Hematopoietic multipotent progenitor cell treated with erythropoietin and hydrocortisone succinate and interleukin-3 and kit ligand, for 17 days (in vitro differentiated cells): Measurements from ENCODE around the gene FMN1.

Experiments
- DNase-seq: peaks from one replicate; pipeline ENCODE4 v3.0.0-alpha.2; 2015; ENCODE audit warnings: low spot score

The FMN1 gene

GRCh38 chr15:32823750-32824149 is 370.8 kb downstream of the FMN1 start:
- DNase-seq: no peak

GRCh38 chr15:32822739-32823138 is 371.8 kb downstream of the FMN1 start:
- no peak for DNase-seq

GRCh38 chr15:32819448-32819847 is 375.1 kb downstream of the FMN1 start:
- no peak for DNase-seq

GRCh38 chr15:32818758-32819447 is 375.6 kb downstream of the FMN1 start:
- no peak for DNase-seq

- no peak for DNase-seq
Measured at GRCh38 chr15:32817577-32817976, 376.9 kb downstream of the FMN1 start.

- DNase-seq: no peak
Measured at GRCh38 chr15:32807331-32807730, 387.2 kb downstream of the FMN1 start.

- no peak for DNase-seq
Measured at GRCh38 chr15:32803631-32804030, 390.9 kb downstream of the FMN1 start.

- DNase-seq: no peak
Measured at GRCh38 chr15:32802286-32802936, 392.1 kb downstream of the FMN1 start.

GRCh38 chr15:32799936-32800535 is 394.5 kb downstream of the FMN1 start:
- DNase-seq: no peak

GRCh38 chr15:32796856-32797255 is 397.7 kb downstream of the FMN1 start:
- DNase-seq: no peak

- DNase-seq: no peak
Measured at GRCh38 chr15:32794973-32795372, 399.5 kb downstream of the FMN1 start.

GRCh38 chr15:32792436-32792835 is 402.1 kb downstream of the FMN1 start:
- DNase-seq: no peak

GRCh38 chr15:32790352-32790999 is 404.0 kb downstream of the FMN1 start:
- no peak for DNase-seq

- no peak for DNase-seq
Measured at GRCh38 chr15:32787949-32788348, 406.6 kb downstream of the FMN1 start.

- no peak for DNase-seq
Measured at GRCh38 chr15:32786906-32787305, 407.6 kb downstream of the FMN1 start.

GRCh38 chr15:32784581-32784980 is 409.9 kb downstream of the FMN1 start:
- DNase-seq: no peak

GRCh38 chr15:32781781-32782180 is 412.7 kb downstream of the FMN1 start:
- no peak for DNase-seq

- no peak for DNase-seq
Measured at GRCh38 chr15:32778391-32779176, 415.9 kb downstream of the FMN1 start.

GRCh38 chr15:32775103-32775502 is 419.4 kb downstream of the FMN1 start:
- no peak for DNase-seq

GRCh38 chr15:32774022-32774421 is 420.5 kb downstream of the FMN1 start:
- no peak for DNase-seq

GRCh38 chr15:32767236-32767635 is 427.3 kb downstream of the FMN1 start:
- no peak for DNase-seq

GRCh38 chr15:32766101-32766500 is 428.4 kb downstream of the FMN1 start:
- no peak for DNase-seq
